Neural cell (in vitro differentiated cells): Measurements from ENCODE around the gene YPEL1.

ENCODE experiments used
- CTCF ChIP-seq: fragments of 450-650 bp; IDR thresholded peaks from 2 replicates; pipeline ENCODE4 v1.5.1; 2014; ENCODE audit warnings: antibody characterized with exemption, mild to moderate bottlenecking, moderate library complexity; ENCODE audit not compliant: poor library complexity, severe bottlenecking
- EP300 ChIP-seq: fragments of 450-650 bp; conservative IDR thresholded peaks from 2 replicates; pipeline ENCODE4 v1.6.1; 2014; ENCODE audit warnings: antibody characterized with exemption, mild to moderate bottlenecking, moderate library complexity; ENCODE audit not compliant: poor library complexity, severe bottlenecking
- EZH2 ChIP-seq: fragments of 200-600, 300-800 bp; shearing (Covaris generic), sonication (generic); IDR thresholded peaks from 2 replicates; pipeline ENCODE4 v1.6.1; 2014; ENCODE audit warnings: antibody characterized with exemption, low read length, borderline replicate concordance, mild to moderate bottlenecking; ENCODE audit not compliant: insufficient read depth, poor library complexity, severe bottlenecking
- MXI1 ChIP-seq: fragments of 450-650 bp; conservative IDR thresholded peaks from 2 replicates; pipeline ENCODE4 v1.6.1; 2014; ENCODE audit warnings: antibody characterized with exemption, mild to moderate bottlenecking; ENCODE audit not compliant: poor library complexity, severe bottlenecking
- POLR2AphosphoS5 ChIP-seq: IDR thresholded peaks from 2 replicates; pipeline ENCODE4 v1.6.1; 2012
- RAD21 ChIP-seq: fragments of 450-650 bp; conservative IDR thresholded peaks from 2 replicates; pipeline ENCODE4 v1.6.1; 2014; ENCODE audit warnings: antibody characterized with exemption, mild to moderate bottlenecking, moderate library complexity
- REST ChIP-seq: IDR thresholded peaks from 2 replicates; pipeline ENCODE4 v1.6.1; 2012; ENCODE audit warnings: borderline replicate concordance
- SMC3 ChIP-seq: fragments of 450-650 bp; conservative IDR thresholded peaks from 2 replicates; pipeline ENCODE4 v1.6.1; 2014; ENCODE audit warnings: antibody characterized with exemption, mild to moderate bottlenecking, moderate library complexity; ENCODE audit not compliant: poor library complexity
- TAF1 ChIP-seq: IDR thresholded peaks from 2 replicates; pipeline ENCODE4 v1.6.1; 2012; ENCODE audit warnings: low read depth

GRCh38 chr22:21660904-21661303 is 74.7 kb downstream of the YPEL1 start:
- TF ChIP-seq CTCF: no peak
- TF ChIP-seq SMC3: no peak
- TF ChIP-seq EZH2: no peak
- TF ChIP-seq REST: no peak
- no peak for TF ChIP-seq POLR2AphosphoS5
- TF ChIP-seq MXI1: no peak
- no peak for TF ChIP-seq RAD21
- TF ChIP-seq EP300: no peak
- no peak for TF ChIP-seq TAF1
